Suppressor macrophage treated with lipopolysaccharide for 1 hour (primary cell): ENCODE data around the gene GDI2.
"Not testable (repeated sequence)": the region's sequence is repeated elsewhere in the genome, so short reads cannot be mapped to it uniquely, and the experiment has no call there.

Experiments
- DNase-seq, 3 donors: peaks; one replicate each; pipeline ENCODE4 v3.0.0-alpha.2; 2020 to 2022

Gene GDI2

DNA sequence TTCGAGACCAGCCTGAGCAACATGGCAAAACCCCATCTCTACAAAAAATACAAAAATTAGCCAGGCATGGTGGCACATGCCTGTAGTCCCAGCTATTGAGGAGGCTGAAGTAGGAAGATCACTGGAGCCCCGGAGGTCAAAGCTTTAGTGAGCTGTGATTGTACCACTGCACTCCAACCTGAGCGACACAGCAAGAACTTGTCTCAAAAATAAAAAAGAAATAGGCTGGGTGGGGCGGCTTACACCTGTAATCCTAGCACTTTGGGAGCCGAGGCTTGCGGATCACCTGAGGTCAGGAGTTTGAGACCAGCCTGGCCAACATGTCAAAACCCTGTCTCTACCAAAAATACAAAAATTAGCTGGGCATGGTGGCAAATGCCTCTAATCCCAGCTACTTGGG lies 13.3 kb upstream of the GDI2 start:
- not testable (repeated sequence) for DNase-seq

DNA sequence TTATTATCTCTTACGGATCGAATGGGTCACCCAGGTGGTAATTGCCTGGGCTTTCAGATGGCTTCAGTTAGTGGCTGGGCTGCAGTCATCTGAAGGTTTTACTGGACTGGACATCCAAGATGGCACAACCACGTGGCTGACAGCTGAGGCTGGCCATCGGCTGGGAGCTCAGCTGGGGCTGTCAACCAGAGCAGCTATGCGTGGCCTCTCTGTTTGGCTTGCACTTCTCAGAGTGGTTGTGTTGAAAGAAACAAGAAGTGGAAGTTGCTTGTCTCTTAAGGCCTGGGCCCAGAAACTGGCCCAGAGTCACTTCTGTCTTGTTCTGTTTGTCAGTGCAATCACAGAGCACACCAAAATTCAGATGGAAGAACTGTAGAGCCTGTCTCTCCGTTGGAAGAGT lies 5.7 kb upstream of the GDI2 start:
- DNase-seq, result peak; percentile 48 to 50 (median 49)

DNA sequence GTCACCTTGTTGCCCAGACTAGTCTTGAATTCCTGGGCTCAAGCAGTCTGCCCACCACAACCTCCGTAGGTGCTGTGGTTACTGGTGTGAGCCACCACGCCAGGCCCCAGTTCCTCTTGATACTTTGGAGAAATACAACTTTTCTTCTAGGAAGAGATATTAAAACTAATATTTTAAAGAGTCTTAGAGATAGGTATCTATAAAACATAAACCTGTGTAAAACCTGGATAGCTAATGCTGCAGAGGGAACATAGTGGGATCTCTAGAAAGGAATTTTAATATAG lies 4.8 kb upstream of the GDI2 start:
- no peak for DNase-seq

DNA sequence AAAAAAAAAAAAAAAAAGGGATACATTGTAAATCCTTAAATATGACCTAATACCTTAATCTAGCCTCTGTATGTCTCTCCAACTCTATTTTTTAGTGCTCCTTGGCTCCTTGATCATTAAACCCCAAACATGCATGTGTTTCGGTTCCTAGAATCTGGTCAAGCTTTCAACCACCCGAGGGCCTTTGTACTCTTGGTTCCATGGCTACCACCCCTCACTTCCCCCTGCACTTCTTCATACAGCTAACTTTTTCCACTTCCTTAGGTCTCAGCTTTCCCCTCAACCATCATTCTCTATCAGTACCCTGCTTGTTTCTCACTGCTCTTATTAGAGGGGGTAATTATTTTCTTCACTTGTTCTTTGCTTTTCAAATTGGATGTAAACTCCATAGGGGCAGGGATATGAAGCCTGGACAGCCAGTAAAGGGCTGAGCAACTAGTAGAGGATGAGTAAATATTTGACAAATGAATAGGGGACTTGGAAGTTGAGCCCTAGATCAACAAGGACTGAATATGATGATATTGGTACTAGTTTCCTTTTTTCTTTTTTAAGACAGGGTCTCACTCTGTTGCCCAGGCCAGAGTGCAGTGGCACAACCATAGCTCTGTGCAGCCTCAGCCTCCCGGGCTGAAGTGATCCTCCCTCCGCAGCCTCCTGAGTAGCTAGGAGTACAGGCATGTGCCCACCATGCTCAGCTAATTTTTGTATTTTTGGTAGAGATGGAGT lies 4.3 kb upstream of the GDI2 start:
- no peak for DNase-seq

DNA sequence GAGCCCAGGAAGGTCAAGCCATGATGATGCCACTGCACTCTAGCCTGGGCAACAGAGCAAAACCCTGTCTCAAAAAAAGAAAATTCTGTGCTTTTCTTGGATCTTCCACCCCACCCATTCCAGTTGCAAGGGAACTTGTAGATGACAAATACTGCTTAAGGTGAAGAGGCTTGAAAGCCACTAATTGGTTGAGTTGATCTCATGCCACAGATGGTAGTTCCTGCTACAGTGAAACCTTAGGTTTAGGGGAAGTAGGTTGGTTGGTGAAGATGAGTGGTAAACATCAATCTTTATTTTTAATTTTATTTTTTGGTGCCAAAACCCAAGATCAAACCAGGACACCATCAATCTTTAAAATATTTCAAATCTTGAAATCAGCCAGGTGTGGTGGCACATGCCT lies 2.9 kb upstream of the GDI2 start:
- DNase-seq, result no peak

DNA sequence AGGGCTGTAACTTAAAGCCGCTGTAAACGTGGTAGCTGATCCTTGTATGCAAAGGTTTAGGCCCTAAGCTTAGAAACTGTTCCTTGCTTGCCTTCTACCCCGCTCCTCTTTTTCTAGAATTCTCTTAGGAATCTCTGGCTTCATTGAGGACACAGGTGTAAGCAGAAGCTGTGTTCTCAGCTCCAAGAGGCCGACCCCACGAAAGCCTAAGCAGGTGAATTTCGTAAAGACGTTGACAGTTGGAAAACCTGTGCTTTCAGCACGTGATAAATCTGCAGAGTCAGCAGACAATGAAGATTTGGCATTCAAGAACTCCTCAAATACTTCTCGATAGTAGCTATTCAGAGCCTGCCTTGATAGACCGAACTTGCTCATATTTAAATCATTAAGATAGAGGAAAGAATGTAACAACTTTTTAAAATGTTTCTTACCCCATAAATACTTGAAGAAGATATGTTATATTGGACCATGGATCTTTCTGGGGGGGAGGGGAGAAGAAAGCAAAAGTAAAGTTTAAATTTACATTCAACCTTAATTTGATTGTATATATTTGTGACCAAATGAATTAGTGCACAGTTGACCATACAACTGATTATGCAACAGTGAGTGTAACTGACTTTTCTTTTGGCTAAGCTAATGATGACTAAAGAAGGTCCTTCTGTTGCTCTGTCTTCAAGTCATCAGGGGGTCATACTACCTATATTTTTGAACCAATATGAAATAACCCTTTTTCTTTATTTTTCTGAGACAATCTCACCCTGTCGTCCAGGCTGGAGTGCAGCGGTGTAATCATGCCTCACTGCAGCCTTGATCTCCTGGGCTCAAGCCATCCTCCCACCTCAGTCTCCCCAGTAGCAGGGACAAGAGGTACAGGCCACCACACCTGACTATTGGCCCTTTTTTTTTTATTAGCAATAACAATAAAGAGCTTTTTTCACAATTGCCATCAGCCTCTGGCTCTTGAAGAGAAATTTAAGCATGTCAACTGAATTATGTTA lies 1.2 kb upstream of the GDI2 start:
- peak in 1 of 3 donors; percentile 32 for DNase-seq

DNA sequence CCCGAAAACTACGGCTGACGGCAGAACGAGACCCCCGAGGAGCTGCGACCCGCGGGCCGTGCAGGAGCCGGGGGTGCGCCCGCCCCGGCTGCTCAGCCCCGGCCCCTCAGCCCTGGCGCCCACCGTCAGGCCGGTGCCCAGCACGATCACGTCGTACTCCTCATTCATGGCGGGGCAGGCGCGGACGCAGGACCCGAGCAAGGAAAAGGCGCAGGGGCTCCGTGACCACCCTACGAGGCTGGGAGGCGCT lies 218 bp downstream of the GDI2 start:
- DNase-seq, result no peak

DNA sequence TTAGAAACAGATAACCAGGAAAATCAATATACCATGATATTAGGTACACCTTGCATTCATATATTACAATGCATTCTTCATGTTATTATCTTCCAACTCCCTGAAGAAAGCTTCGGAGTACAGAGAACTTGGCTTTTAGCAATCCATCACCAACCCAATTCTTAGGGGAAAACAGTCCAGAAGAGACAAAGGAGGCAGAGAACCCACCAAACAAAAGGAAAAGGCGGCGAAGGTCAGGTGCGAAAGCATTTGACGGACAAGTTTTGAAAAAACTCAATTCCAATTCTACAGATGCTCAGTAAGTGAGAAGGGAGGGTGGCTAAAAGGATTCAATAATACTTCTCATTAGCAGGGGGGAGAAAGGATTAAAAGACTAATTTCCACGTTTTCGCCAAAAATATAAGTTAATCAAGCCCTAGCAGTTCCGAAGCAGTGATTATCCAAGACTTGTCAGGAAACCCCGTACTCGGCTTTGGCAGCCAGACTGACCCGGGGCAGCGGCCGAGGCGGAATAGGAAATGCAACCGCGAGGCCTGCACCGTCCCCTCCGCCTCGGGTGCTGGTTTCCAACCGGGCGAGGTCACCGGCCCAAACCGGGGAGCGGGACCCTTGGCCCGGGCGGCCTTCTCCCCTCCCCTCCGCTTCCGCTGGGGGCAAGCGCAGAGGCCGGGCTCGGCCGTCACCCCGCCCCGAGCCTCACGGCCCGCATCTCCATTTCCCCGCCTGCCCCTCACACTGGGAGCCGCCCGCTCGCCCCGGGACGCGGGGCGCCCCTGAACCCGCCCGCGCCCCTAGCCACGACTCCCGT lies 747 bp downstream of the GDI2 start:
- peak; percentile 55 to 73 (median 60) for DNase-seq

DNA sequence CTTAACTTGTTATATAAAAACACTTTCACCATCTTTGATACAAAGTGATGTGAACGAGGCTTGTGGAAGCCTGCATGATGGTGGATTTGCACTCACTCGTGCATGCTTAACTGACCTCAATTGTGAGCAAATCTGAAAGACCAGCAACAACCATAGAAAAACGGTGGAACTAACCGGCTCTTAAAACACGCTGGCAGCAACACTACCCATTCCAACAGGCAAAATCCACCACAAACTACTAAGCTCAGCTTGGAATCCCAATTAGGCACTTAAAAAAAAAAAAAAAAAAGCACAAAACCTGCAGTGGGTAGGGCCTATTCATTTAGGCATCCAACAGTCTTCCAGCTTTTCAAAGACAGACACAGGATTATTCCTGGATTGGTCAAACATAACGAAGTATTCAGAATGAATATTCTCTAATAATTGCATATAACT lies 1.8 kb downstream of the GDI2 start:
- no peak for DNase-seq

DNA sequence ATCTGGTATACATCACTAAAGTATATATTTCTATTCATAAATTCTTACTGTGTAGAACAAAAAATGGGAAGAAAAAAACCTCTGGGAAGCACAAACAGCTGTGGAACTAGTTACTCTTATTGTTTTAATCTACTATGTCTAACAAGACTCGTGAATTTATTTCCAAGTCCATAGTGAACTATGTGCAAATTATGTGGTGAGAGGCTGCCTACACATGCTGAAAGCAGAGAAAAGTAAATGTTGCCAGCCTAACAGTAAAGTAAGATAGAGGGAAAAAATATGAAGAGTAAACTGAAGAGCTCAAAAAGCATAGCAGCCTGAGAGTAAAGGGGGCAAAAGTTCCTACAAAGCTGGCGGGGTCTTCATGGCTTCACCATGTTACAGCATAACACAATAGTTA lies 3.0 kb downstream of the GDI2 start:
- no peak for DNase-seq

DNA sequence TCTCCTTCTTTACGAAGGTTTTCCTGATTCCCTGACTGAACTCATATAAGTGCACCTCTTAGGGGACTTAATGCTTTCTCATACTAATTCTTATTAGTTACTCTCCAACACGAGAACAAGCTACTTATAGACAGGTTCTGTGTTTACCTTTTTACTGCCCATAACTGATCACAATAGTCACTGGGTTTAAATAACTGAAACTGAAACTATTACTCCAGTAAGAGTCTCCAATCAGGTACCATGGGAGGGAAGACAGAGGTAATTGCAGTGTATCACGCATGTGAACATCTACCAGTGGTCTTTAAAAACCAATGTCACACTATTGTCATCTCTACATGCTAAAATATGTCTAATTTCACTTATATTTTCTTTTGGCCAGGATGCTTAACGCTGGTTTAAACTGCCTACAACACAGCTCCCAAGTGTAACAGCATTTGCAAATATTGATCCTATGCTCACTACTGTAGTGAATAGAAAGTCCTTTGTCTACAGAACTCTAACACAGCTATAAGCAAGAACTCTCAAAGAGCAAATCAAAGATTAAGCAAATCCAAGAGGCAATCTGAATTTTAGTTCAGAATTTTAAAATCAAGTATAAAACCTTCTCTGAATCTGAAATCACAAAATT lies 3.6 kb downstream of the GDI2 start:
- DNase-seq, result no peak

DNA sequence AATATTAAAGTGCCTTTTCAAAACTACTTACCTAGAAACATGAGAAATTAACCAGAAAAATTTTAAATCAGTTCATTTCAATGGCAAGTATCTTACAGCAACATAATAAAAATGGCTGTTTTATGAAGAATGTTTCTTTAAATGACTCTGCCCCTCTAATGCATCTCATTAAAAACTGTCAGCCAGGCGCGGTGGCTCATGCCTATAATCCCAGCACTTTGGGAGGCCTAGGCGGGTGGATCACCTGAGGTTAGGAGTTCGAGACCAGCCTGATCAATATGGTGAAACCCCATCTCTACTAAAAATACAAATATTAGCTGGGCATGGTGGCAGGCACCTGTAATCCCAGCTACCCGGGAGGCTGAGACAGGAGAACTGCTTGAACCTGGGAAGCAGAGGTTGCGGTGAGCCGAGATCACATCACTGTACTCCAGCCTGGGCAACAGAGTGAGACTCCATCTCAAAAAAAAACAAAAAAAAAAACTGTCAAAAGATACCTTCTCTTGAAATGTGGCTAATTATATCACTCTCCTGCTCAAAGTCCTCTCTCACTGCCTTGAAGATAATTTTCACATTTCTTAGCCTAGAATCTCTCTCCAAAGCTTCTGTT lies 4.3 kb downstream of the GDI2 start:
- not testable (repeated sequence) for DNase-seq

DNA sequence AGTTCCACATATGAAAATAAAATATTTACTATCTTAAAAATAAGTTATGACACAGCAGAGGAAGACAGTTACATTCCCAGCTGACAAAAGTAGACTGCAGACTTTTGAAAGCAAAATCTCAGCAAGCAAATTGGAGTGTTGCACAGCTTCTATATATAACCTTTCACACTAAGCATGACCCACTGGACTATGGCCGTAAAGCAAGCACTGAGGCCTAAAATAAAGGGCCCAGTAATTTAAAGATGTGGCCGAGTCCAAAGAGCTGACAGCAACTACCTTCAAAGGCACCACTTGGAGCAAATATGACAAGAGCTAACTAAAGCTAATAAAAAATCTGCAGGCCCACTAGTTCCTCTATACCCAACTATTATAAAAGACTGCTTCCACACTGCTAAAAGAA lies 6.5 kb downstream of the GDI2 start:
- no peak for DNase-seq

DNA sequence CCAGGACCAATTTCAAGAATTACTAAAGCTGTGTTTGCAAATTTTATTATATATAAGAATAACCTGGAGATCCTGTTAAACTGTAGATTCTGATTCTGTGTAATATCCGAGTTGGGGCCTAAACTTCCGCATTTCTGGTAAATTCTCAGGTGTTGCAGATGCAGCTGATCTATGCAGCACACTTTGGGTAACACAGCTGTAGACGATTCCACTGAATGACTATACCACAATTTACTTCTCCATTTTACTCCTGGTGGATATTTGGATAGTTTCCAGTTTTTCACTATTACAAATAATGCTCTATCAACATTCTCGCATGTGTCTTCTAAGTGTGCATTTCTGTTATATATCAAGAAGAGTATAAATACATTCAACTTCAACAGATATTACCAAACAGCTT lies 7.5 kb downstream of the GDI2 start:
- peak in 2 of 3 donors; percentile 37 to 50 for DNase-seq

DNA sequence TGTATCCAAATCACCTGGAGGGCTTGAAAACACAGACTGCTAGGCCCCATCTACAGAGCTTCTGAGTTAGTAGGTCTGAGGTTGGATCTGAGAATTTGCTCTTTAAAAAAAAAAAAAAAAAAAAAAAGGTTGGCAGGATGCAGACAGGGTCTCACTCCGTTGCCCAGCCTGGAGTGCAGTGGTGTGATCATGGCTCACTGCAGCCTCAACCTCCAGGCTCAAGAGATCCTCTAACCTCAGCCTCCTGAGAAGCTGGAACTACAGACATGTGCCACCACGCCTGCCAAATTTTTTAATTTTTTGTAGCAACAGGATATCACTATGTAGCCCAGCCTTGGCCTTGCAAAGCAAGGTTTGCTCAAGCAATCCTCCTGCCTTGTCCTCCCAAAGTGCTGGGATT lies 8.0 kb downstream of the GDI2 start:
- no peak for DNase-seq

DNA sequence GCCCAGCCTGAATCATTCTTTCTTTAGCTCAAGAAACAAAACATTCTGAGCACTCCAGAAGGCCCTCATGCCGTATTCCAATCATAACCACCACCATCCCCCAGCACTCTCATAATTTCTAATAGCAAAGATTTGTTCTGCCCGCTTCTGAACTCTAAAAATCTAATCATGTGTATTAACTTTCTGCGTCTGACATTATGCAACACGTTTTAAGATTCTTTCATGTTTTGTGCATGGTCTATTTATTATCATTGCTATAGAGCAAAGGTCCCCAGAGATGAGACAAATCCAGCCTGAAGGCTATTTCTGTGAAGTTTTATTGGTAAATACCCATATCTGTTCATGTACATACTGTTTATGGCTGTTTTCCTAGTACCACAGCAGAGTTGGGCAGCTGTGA lies 8.8 kb downstream of the GDI2 start:
- no peak for DNase-seq

DNA sequence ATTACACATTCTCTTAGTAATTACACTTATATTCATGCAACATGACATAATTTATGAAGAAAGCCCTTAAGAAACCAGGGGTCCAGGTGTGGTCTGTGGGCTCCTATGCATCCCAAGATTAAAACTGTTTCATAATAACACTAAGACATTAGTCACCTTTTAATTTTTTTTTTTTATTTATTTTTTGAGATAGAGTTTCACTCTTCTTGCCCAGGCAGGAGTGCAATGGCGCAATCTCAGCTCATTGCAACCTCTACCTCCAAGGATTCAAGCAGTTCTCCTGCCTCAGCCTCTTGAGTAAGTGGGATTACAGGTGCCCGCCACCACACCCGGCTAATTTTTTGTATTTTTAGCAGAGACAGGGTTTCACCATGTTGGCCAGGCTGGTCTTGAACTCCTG lies 12.5 kb downstream of the GDI2 start:
- DNase-seq, result no peak

DNA sequence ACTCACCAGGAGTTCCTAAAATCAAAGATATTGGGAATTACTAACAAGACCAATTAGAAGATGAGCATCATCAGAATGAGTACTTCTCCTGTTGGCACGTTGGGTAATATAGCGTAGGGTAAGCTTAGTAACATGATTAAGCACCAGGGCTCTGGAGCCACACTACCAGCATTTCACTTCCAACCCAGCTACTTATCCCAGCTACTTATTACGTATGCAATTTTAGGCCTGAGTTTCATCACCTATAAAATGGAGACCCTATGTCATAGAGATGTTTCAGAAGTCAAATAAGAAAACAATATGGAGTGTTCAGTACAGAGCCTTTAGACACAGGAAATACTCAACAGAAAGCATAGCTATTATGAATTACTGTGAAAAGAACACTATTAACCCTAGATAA lies 19.0 kb downstream of the GDI2 start:
- no peak for DNase-seq

DNA sequence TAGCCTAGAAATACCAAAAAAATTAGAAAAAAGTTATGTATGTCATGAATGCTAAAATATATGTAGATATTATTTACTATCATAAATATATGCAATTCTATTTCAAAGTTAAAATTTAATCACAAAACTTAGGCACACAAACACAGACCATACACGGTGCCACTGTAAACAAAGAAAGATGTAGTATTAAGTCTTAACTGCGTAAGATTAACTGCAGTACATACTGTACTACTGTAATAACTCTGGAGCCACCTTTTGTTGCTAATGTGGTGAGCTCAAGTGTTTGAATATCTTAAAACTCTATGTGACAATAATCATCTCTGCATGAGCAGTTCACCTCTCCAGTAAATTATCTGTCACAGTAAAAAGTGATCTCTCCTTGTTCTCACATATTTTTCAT lies 23.6 kb downstream of the GDI2 start:
- no peak for DNase-seq

DNA sequence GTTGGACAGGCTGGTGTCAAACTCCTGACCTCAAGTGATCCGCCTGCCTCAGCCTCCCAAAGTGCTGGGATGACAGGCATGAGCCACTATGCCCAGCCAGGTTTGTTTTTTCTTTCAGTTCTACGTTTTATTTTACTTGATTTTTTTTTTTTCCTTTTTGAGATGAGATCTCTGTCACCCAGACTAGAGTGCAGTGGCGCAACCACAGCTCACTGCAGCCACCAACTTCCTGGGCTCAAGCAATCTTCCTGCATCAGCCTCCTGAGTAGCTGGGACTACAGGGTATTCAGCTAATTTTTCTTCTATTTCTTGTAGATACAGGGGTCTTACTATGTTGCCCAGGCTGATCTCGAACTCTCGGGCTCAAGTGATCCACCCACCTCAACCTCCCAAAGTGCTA lies 24.3 kb downstream of the GDI2 start:
- DNase-seq, result no peak

DNA sequence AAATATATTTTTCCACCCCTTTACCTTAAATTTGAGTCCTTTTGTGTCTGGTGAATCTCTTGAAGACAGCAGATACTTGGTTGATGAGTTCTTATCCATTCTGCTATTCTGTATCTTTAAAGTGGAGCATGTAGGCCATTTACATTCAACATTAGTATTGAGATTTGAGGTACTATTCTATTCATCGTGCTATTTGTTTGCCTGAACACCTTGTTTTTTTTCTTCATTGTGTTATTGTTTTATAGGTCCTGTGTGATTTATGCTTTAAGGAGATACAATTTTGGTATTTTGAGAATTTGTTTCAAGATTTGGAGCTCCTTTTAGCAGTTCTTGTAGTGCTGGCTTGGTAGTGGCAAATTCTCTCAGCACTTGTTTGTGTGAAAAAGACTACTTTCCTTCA lies 29.9 kb downstream of the GDI2 start:
- no peak for DNase-seq

DNA sequence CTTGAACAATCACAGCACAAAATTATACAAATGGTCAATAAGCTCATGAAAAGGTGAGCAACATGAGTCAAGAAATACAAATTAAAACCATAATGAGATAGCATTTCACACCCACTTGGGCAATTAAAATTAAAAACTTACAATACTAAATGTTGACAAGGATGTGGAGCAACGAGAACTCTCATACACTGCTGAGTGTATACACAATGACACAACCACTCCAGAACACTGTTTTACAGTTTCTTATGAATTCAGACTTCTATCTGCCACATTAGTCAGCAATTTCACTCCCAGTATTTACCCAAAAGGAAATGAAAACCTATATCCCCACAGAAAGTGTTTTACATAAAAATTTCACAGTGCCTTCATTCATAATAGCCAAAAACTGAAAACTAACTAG lies 31.1 kb downstream of the GDI2 start:
- no peak for DNase-seq

DNA sequence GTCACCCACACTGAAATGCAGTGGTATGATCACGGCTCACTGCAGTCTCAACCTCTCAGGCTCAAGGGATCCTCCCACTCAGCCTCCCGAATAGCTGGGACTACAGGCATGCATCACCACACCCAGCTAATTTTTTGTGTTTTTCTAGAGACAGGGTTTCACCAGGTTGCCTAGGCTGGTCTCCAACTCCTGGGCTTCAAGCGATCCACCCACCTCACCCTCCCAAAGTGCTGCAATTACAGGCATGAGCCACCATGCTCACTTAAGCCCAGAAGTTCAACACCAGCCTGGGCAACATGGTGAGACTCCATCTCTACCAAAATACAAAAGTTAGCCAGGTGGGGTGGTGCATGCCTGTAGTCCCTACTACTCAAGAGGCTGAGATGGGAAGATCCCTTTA lies 33.5 kb downstream of the GDI2 start:
- DNase-seq, result peak in 1 of 3 donors; percentile 19
